Pancreas (tissue), 10 donors: Measurements from ENCODE around the gene UIMC1. TPM values are rescaled to one million over a fixed set of nuclear protein-coding genes. Genes with fewer than 3 reads are reported as not detected.
"Not testable (repeated sequence)": the region's sequence is repeated elsewhere in the genome, so short reads cannot be mapped to it uniquely, and the experiment has no call there.

Source experiments
- ATAC-seq, 4 donors: fragments of 200-7000 bp; cut with Tn5 transposase; one replicate each; pipeline versions ENCODE4 v1.8.0 to v1.9.1; 2020; ENCODE audit warnings: mild to moderate bottlenecking in 4 of 4, moderate library complexity in 4 of 4
- DNase-seq, 6 donors: peaks; one replicate each; pipeline ENCODE4 v3.0.0-alpha.2; 2020
- FAIRE-seq: peaks from 2 replicates; lab custom pipeline; 2012; peaks lifted over from hg19 to GRCh38; lab: Jason Lieb, UNC
- H3K27ac ChIP-seq, 4 donors: fragments of 200-600 bp; sonication (generic); 1 replicate in 3 of 4; 2 replicates in 1 of 4; pipeline versions ENCODE4 v1.5.0 to v1.8.0; 2020
- H3K27me3 ChIP-seq, 4 donors: fragments of 200-600 bp; one replicate each; pipeline ENCODE4 v1.8.0; 2021
- H3K36me3 ChIP-seq, 3 donors: fragments of 200-600 bp; sonication (generic) in 1 of 3; one replicate each; pipeline versions ENCODE4 v1.5.0 to v1.8.0; 2020 to 2021
- H3K4me1 ChIP-seq, 3 donors: fragments of 200-600 bp; one replicate each; pipeline ENCODE4 v1.8.0; 2021
- H3K4me3 ChIP-seq, 4 donors: fragments of 200-600 bp; sonication (generic) in 2 of 4; one replicate each; pipeline versions ENCODE4 v1.5.0 to v1.8.0; 2020 to 2021
- H3K9me3 ChIP-seq, 4 donors: fragments of 200-600 bp; one replicate each; pipeline ENCODE4 v1.8.0; 2021
- WGBS, 2 donors: extraction: QIAGEN DNeasy Blood & Tissue Kit; methylation state at CpG; one replicate each; pipeline ENCODE4 v1.1.7; 2013; 5-methylcytosine and 5-hydroxymethylcytosine counted together
- intact Hi-C, 3 donors: fragments of 100-400 bp; cut with DNase I; formaldehyde crosslinking; loops; one replicate each; pipeline versions ENCODE4 v1.11.1 to v1.14.2; 2022
- polyA plus RNA-seq, 2 donors: library from polyadenylated mRNA; stranded (reverse); fragments of 200-250 nt; gene quantifications; one replicate each; pipeline ENCODE4 v1.2.3, GENCODE V29; 2013
- total RNA-seq, 6 donors: library from RNA; stranded (reverse); fragmentation: NEBNext Ultra II Directional in 4 of 6; extraction: Animal tissue kit (Norgen Biotek cat#: 25700) in 4 of 6; gene quantifications; one replicate each; pipeline versions ENCODE4 v1.2.1 to v1.2.4, GENCODE V29; 2021 to 2023
- TF ChIP-seq, protein P1 (sequence below), 4 donors: fragments of 200-600 bp; sonication (generic) in 3 of 4; IDR thresholded peaks; one replicate each; pipeline versions ENCODE4 v1.5.0 to v1.8.0; 2021; ENCODE audit warnings: antibody characterized with exemption in 4 of 4
- donor health status: healthy with polysubstance abuse.
- donor health status: DM: no; HTN: no; CAD: no; lungs with moderate emphysema.
- donor health status: DM: no; HTN: no; CAD: no.
- donor health status: control.
- donor health status: control.
- donor health status: Bipolar disorder and iron deficiency.
- donor health status: DM: yes; HTN: yes; CAD: no.
- donor health status: DM: no; HTN: no; CAD: no.
- donor health status: DM: no; HTN: no; CAD: no.
- donor health status: DM: yes; HTN: yes; CAD: no.

UIMC1 gene
- total and polyA plus RNA-seq, 8 donors: 19.9 to 29.5 (median 23.0) TPM

DNA sequence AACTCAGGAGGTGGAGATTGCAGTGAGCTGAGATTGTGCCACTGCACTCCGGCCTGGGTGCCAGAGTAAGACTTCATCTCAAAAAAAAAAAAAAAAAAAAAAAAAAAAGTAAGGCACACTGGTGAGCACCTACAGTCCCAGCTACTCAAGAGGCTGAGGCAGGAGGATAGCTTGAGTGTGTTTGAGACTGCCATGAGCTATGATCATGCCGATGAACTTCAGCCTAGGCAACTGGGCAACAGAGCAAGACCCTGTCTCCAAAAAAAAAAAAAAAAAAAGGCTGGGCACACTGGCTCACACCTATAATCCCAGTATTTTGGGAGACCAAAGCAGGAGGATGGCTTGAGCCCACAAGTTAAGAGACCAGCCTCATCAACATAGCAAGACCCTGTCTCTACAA is 20.3 kb downstream of the UIMC1 start:
- no peak for FAIRE-seq
- H3K4me1 ChIP-seq: no peaks in the 10 kb centered on the region
- no peak for ATAC-seq
- 92 to 100% methylated on average over 2 of the region's 2 CpGs for WGBS, 2 donors
- TF ChIP-seq, protein P1, sequence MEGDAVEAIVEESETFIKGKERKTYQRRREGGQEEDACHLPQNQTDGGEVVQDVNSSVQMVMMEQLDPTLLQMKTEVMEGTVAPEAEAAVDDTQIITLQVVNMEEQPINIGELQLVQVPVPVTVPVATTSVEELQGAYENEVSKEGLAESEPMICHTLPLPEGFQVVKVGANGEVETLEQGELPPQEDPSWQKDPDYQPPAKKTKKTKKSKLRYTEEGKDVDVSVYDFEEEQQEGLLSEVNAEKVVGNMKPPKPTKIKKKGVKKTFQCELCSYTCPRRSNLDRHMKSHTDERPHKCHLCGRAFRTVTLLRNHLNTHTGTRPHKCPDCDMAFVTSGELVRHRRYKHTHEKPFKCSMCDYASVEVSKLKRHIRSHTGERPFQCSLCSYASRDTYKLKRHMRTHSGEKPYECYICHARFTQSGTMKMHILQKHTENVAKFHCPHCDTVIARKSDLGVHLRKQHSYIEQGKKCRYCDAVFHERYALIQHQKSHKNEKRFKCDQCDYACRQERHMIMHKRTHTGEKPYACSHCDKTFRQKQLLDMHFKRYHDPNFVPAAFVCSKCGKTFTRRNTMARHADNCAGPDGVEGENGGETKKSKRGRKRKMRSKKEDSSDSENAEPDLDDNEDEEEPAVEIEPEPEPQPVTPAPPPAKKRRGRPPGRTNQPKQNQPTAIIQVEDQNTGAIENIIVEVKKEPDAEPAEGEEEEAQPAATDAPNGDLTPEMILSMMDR (IDR thresholded peaks at IDR 0.05): no peak
- no peak for DNase-seq
- intact Hi-C loops: no loop called here
- H3K4me3 ChIP-seq: no peak overlapping the region
- H3K36me3 ChIP-seq: peaks cover 0 to 6% (median 5%) of the 10 kb centered on the region in 3 donors
- H3K27ac ChIP-seq: no peak overlapping the region
- H3K9me3 ChIP-seq: no peaks in the 10 kb centered on the region
- H3K27me3 ChIP-seq: no peaks in the 10 kb centered on the region

DNA sequence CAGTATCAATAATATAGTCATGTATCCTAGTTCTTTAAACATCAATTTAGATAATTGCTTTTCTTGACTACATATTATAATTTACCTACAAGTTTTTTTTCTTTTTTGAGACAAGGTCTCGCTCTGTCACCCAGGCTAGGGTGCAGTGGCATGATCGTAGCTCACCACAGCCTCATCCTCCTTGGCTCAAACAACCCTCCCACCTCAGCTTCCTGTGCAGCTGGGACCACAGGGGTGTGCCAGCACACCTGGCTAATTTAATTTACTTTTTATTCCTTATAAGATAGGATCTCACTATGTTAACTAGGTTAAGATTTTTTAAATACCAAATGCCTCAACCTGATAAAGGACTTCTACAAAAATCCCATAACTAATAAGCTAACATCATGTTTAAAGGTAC is 21.1 kb downstream of the UIMC1 start:
- TF ChIP-seq, protein P1 (IDR thresholded peaks at IDR 0.05): no peak
- no peak for DNase-seq
- Histone ChIP-seq H3K9me3 (no peaks in the 10 kb centered on the region), H3K4me1 (no peaks in the 10 kb centered on the region), H3K4me3 (no peak overlapping the region), H3K27me3 (no peaks in the 10 kb centered on the region), H3K36me3 (peaks cover 0 to 13% (median 12%) of the 10 kb centered on the region in 3 donors), H3K27ac (no peak overlapping the region)
- intact Hi-C loops: no loop called here
- no peak for ATAC-seq
- WGBS, 2 donors: 84 to 90% methylated on average over 2 of the region's 2 CpGs
- FAIRE-seq: no peak

DNA sequence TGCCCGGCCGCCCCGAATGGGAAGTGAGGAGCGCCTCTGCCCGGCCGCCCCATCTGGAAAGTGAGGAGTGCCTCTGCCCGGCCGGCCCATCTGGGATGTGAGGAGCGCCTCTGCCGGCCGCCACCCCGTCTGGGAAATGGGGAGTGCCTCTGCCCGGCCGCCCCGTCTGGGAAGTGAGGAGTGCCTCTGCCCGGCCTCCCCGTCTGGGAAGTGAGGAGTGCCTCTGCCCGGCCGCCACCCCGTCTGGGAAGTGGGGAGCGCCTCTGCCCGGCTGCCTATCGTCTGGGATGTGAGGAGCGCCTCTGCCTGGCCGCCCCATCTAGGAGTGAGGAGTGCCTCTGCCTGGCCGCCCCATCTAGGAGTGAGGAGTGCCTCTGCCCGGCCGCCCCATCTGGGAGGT is 22.4 kb downstream of the UIMC1 start:
- H3K4me1 ChIP-seq, ATAC-seq, H3K27me3 ChIP-seq, FAIRE-seq, H3K4me3 ChIP-seq, H3K9me3 ChIP-seq, intact Hi-C loops, H3K27ac ChIP-seq: not testable (repeated sequence)
- WGBS, 2 donors: 98% methylated on average over 28 of the region's 28 CpGs
- peaks cover 0 to 20% (median 12%) of the 10 kb centered on the region in 3 donors for H3K36me3 ChIP-seq
- peak in 1 of 6 donors; percentile 69 for DNase-seq

DNA sequence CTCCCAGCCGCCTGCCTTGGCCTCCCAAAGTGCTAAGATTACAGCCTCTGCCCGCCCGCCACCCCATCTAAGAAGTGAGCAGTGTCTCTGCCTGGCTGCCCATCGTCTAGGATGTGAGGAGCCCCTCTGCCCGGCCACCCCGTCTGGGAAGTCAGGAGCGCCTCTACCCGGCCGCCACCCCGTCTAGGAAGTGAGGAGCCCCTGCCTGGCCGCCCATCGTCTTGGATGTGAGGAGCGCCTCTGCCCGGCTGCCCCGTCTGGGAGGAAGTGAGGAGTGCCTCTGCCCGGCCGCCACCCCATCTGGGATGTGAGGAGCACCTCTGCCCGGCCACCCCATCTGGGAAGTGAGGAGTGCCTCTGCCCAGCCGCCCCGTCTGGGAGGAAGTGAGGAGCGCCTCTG is 23.0 kb downstream of the UIMC1 start:
- H3K36me3 ChIP-seq: peaks cover 0 to 20% (median 12%) of the 10 kb centered on the region in 3 donors
- H3K4me3 ChIP-seq, H3K4me1 ChIP-seq, H3K9me3 ChIP-seq, FAIRE-seq, ATAC-seq, intact Hi-C loops, H3K27ac ChIP-seq, H3K27me3 ChIP-seq: not testable (repeated sequence)
- WGBS, 2 donors: 94 to 99% methylated on average over 16 to 21 of the region's 21 CpGs
- DNase-seq: peak in 1 of 6 donors; percentile 64

DNA sequence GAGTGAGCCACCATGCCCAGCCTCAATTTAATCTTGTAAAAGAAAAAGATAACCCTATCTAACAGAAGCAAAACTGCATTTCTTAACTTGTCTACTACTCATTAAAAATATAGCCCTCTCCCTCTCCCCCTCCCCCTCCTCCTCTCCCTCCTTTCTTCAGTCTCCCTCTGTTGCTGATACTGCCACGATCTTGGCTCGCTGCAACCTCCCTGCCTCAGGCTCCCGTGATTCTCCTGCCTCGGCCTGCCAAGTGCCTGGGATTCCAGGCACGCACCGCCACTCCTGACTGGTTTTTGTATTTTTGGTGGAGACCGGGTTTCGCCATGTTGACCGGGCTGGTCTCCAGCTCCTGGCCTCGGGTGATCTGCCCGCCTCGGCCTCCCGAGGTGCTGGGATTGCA is 23.5 kb downstream of the UIMC1 start:
- H3K9me3 ChIP-seq, intact Hi-C loops, FAIRE-seq, H3K27ac ChIP-seq, ATAC-seq, H3K27me3 ChIP-seq, DNase-seq, H3K4me1 ChIP-seq, H3K4me3 ChIP-seq: not testable (repeated sequence)
- H3K36me3 ChIP-seq: peaks cover 0 to 20% (median 12%) of the 10 kb centered on the region in 3 donors
- 86 to 91% methylated on average over 13 of the region's 13 CpGs for WGBS, 2 donors

DNA sequence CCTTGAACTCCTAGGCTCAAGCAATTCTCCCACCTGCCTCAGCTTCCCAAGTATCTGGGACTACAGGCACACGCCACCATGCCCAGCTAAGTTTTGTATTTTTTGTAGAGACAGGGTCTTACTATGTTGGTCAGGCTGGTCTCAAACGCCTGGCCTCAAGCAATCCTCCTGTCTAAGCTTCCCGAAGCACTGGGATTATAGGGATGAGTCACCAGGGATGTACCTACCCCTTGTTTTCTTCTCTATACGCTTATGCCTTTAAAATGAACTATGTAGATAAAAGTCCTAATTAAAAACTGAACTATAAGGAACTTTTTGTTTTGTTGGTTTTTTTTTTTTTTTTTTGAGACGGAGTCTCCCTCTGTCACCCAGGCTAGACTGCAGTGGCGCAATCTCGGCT is 25.8 kb downstream of the UIMC1 start:
- ATAC-seq (no peak), DNase-seq (no peak), FAIRE-seq (no peak)
- Histone ChIP-seq H3K36me3 (peaks cover 0 to 20% (median 12%) of the 10 kb centered on the region in 3 donors), H3K27me3 (no peaks in the 10 kb centered on the region), H3K9me3 (no peaks in the 10 kb centered on the region), H3K4me3 (no peak overlapping the region), H3K27ac (no peak overlapping the region), H3K4me1 (no peaks in the 10 kb centered on the region)
- TF ChIP-seq, protein P1 (IDR thresholded peaks at IDR 0.05): no peak
- intact Hi-C loops: no loop called here
- 90 to 96% methylated on average over 7 of the region's 7 CpGs for WGBS, 2 donors
